HG02571 (cell line): Measurements from ENCODE around the gene CROCC.
"Not testable (repeated sequence)": the region's sequence is repeated elsewhere in the genome, so short reads cannot be mapped to it uniquely, and the experiment has no call there.

Source experiments
- ATAC-seq: cut with Tn5 transposase; IDR thresholded peaks from one replicate; pipeline ENCODE4 v1.9.1; 2021; ENCODE audit warnings: mild to moderate bottlenecking, moderate library complexity; ENCODE audit not compliant: unreplicated experiment

CROCC gene

DNA sequence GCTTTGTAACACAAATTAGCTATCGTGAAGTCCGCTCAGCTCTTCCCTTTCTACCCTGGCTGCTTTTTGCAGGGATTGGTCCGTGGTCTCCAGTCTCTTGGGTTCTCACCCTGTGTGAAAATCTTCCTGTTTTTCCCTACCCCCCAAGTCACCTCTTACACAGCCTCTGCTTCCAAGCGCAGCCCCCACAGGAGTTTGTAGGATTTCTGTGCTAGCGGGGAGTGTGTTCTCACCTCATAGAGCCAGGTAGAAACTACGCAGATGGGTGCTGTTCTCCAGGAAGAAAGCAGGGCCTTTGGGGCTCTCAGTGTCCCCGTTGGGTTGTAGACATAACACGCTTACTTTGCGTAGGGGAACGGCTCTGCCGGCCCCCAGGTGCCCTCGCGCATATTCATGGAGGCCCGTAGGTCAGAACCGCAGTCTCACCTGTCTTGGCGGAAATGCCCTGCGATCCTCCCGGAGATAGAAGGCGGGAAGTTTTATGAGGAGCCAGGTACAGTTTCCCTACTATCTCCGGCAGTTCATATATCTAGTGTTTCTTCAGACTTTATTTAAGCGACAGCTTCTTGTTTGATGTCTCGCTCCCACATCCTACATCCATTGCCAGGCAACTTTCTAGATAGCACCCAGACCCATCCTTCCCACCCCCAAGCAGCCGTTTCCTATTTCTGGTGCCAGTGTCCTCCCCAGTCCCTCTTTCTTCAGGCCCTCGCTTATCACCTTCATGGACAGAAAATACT lies 25.2 kb upstream of the CROCC start:
- ATAC-seq = not testable (repeated sequence)

DNA sequence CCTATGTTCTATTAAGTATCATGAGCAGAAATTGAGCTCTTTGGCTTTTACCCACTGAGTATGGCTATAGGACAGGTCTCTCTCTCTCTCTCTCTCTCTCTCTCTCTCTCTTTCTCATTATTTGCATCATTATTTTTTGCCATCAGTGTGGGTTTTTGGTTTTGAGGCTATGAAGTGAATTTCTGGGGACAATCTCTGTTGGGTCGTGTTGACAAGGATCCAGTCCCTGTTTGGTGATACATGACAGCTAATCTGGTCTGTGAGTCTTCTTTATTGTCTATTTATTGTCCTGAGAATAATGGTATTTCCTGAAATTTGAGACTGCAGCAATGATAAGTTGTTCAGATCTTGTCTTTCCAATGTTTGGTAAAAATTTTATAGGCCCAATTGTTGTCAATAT lies 24.1 kb upstream of the CROCC start:
- ATAC-seq = not testable (repeated sequence)

DNA sequence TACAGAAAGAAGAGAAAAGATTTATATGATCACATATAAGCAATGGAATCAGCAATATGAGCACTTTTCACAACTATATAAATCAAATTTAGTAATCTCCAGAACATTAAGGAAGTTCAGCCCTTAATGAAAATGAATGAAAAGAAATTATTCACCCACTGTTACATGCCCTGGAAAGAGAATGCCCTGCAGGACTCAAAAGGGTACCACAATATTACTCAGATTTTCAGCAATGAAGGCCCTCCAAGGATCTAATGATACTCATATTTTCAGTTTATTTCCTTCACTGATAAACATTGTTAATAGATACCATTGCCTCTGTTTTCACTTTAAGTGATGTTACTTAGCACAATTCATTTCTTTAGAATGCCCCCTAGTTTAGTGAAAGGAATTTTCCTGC lies 23.4 kb upstream of the CROCC start:
- ATAC-seq = not testable (repeated sequence)

DNA sequence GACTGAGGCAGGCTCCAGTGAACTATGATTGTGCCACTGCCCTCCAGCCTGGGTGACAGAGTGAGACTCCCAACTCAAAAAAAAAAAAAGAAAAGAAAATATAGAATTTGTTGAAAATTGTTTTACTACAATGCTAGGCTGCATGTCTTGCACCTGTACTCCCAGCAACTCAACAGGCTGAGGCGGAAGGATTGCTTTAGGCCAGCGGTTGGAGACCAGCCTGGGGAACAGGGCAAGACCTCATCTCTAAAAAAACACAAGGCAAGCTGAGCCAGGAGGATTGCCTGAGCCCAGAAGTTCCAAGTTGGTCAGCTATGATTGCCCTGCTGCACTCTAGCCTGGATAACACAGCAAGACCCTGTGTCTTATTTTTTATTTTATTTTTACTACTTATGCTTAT lies 22.7 kb upstream of the CROCC start:
- ATAC-seq = not testable (repeated sequence)

DNA sequence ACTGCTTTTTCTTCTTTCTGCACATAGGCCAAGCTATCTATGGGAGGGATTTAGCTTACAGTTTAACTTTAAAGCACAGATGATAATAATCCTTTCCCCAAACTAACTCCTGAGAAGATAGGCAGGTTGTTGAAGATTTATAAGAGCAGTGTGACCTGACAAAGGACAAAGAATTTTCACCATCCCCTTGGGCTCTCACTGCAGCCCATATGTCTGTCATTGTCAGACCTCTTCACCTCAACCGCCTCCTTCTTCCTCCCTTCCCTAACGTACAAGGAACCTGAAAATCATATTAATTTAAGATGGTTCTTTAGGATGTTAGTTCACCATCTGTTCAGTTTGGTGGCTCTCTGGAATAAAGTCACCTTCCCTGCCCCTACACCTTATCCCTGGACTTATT lies 21.0 kb upstream of the CROCC start:
- no peak for ATAC-seq

DNA sequence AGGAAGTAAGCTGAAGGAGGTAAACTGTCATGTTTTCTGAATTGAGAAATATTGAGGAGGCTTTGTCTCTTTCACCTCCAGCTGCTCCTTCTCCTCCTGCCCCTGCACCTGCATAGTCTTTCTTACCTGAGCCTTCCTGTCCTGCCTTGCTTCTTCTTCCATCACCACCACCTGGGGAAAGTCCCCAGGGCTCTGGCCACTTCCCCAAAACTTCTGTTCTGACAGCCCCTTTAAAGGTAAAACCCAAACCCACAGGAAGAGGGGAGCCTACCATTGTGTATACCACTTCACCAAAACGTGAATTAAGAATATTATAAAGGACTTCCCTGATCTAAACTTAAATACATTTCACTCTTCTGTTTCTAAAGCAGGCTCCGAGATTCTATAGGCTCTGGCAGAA lies 20.4 kb upstream of the CROCC start:
- ATAC-seq = not testable (repeated sequence)

DNA sequence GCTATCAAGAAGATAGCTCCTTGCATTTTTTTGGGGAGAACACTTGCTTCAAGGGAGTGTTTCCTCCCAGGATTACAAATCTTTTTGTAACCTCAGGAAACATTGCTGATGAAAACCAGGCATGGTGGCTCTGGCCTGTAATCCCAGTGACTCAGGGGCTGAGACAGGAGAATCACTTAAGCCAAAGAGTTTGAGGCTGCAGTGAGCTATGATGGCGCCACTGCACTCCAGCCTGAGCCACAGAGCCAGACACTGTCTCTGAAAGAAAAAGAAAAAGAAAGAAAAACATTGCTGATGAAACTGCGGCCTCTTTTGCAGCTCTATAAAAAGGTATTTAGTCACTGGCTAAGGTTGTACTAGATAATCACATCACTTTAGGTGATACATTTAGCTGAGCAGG lies 18.7 kb upstream of the CROCC start:
- no peak for ATAC-seq

DNA sequence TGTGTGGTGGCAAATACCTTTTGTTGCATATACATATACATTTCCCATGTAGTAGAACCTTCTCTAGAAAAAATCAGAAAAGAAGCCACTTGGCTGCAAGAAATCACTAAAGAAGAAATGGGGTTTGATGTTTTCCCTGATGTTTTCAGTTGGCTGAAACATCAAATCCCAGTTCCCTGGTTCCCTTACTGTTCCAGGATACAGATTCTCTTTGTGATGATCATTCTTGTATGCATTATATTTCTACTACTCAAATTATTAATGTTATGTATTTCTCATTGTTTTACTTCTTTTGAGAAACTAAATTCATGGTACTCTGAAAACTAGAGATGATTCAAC lies 18.3 kb upstream of the CROCC start:
- no peak for ATAC-seq

DNA sequence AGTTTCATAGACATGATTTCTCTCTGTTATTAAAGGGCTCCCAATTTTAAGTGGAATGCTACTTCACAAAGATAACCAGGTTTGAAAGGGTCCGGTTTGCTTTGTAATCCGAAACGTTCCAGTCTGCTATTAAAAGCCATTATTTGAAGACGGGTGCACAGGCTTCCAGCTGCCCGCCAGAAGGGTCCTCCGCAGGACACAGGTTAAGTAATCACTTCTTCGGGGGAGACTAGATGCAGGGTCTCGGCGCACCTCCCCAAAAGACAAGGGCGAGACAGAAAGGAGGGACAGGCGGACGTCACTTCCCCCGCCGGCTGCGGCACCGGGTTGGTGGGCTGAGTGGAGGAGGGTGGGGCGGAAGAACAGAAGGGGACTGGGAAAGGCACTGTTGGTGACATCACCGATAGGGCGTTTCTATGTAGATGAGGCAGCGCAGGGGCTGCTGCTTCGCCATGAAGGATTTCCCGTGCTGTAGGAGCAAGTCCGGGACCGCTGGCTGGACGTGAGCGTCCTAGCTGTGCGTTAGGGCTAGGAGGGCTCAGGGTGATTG lies 17.1 kb upstream of the CROCC start:
- peak; percentile 94 for ATAC-seq

DNA sequence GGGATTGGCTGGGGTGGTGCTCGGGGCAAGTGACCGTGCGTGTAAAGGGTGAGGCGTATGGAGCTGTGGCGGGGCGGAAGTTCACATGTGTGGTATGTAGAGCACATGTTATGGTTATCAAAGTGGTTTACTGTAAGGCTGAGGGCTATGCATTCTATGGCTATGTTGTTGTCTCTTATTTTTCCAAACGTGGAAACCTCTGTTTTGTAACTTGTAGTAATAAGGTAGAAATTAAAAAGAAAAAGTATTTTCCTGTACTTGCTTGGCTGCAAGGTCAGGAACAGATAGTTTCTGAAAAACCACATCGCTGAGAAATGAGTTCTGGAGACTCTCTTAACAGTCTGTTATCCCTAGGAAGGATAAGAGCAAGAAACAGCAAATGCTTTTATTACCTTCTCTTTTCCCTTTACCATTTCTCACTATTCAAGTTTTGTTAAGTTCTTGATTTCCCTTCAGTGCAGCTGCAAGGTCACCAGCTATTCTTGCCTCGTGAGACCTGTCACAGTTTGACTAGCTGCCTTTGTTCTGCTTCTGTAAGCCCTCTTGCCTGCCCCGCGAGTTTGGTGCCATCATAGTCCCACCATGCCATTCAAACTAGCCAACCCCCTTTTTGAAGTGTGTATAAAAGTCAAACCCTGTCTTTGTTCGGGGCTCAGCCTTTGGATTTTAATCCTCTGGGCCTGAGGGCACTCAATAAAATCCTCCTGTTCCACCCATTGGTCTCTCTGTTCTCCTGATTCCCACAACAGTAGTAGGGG lies 16.4 kb upstream of the CROCC start:
- ATAC-seq = peak; percentile 71

DNA sequence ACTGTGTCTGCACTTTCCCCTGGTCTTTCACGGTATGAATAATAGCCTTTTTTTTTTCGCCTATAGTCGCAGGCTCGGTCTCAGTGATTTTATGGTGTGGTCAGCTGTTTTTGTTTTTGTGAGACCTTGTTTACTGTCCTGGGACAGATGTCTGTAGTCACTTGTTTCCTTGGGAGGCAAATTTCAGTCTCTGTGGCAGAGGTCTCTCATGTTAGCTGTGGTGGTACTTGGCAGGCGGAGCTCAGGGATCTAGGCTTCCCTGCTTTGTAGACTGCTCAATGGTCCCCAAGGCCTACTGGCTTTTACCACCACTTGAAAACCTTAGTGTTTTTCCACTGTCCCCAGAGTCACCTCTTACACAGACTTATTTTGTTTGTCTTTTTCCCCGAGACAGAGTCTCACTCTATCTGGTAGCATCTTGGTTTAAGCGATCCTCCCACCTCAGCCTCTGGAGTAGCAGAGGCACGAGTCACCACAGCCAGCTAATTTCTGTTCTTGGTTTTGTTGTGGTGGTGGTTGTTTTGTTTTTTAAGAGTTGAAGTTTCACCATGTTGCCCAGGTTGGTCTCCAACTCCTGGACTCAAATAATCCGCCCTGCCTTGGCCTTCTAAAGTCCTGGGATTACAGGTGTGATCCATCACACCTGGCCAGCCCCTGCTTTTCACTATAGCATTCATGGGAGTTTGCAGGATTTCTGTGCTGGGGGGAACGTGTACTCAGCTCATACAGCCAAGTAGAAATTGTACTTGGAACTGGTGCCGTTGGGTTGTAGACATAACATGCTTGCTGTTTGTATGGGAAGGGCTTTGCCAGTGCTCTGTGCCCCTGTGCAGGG lies 15.6 kb upstream of the CROCC start:
- ATAC-seq = no peak

DNA sequence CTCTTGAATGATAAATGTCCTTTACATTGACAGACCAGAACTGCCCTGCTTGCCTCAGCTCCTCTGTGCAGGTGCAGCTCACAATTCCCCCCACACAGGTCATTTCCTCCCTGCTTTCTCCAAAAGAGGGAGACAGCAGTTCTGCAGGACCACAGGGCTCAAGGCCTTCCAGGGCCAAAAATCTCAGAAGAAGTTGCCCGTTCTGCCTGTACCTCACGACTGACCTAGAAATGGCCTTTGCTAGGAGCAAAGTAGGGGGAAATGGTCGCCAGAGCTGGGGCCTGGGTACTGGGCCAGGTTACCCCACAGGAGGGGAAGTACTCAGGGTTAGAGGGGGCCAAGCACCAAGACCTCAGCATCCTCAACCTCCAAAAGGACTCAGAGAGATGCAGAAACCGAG lies 14.9 kb upstream of the CROCC start:
- no peak for ATAC-seq

DNA sequence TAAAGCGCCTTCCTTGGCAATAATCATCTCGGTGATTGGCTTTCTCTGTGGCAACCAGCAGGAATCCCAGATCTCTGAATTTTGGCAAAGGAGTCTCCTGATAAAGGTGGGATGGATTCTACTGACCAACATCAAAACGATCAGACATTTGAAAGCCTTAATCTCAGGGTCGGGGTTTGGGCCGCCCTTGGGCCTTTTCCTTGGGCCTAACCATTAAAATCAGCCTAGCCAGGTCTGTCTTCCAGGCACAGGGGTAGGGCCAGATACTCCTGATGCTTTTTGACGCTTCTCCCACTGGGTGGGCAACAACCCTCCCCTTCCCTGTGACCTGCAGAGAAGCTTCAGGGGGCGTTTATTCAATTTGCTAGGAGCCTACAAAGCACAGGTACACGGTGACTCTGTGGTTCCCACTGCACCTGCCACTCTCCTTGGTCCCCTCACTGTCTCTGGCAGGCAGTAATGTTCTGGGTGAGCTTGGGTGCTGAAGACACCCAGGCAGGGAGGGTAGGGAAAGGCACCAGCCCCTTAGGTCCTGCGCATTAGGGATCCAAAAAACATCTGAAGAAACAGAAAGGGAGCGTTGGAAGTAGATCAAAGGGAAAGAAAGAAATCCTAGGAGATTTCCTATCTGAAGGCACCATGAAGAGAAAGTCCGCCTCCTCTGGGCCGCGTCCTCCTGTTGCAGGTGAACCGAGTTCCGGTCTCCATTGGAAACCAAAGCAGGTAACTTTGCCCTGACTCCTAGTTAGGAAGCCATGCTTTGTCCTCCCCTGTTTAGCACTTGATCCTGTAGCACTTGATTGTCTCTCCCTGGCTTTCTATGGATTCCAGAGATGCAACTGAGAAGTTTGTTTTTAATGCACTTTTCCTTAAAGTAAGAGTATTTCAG lies 13.6 kb upstream of the CROCC start:
- ATAC-seq = no peak

DNA sequence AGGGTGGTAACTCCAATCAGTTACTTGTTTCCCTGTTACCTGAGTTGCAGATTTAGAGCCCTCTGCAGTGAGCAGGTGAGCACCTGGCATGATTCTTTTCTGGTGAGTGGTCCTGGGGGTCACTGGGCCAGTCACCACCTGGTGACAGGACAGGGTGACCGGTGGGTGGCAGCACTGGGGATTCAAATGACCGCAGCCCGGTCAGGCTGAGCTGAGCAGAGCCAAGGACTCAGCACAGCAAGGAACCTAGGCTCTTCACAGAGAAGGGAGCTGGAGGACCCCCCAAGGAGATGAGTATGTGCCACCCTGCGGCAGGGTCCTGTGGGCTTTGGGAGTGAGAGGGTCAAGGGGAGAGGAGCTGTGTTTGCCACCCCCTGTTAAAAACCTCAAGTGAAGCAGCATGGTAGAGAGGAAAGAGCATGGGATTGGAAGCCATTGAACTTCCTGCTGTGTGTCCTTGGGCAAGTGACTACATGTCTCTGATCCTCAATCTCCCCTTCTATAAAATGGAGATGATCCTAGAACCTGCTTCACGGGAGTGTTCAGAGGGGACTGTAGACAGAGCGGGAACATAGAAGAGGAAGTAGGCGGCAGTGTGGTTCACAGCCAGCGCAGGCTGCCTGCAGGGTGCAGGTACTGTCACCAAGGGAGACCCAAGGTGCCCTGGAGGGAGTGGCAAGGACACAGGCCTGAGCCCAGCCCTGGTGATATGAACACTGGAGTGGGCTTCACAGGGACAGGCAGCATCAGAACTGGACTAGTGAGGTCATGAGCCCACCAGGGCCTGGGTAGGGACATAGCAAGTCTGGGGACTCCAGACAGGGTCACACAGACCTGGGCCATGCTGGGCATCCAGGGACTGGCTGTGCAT lies 9.6 kb upstream of the CROCC start:
- not testable (repeated sequence) for ATAC-seq

DNA sequence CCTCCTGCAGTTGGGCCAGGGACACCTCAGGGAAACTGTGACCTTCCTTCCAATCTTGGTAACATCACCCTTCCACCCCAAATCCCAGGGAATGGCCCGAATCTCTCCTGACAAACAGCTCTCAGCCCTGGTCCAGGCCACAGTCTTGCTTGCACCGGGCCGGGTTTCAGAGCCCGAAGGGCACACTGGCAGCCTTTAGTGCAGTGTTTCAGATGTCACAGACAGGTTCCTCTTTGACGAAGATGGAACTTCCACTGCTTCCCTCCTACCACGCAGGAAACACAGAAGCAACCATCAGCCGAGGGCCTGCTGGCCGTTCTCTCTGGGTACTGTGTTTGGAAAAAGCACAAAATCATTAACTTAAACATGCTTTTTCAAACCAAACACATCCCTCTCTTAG lies 9.0 kb upstream of the CROCC start:
- ATAC-seq = not testable (repeated sequence)

DNA sequence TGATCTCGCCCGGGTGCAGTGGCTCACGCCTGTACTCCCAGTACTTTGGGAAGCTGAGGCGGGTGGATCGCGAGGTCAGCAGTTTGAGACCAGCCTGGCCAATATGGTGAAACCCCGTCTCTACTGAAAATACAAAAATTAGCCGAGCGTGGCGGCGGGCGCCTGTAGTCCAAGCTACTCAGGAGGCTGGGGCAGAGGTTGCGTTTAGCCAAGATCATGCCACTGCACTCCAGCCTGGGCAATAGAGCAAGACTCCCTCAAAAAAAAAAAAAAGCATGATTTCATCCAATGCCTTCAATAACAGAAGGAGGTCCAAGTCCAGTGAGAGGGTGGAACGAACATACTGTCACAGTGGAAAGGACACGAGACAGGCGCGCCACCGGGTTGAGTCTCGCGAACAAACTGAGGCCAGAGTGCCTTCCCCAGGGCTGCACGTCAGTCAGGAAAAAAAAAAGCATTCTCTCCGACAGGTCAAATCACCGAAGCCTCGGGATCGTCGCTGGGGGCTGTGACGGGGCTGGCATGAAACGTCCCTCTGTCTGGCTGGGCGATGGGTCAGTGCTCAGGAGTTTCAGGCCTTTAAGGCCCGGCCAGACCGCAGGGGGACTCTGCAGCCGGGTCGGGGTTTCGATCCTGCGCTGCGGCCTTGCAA lies 8.4 kb upstream of the CROCC start:
- ATAC-seq = no peak

DNA sequence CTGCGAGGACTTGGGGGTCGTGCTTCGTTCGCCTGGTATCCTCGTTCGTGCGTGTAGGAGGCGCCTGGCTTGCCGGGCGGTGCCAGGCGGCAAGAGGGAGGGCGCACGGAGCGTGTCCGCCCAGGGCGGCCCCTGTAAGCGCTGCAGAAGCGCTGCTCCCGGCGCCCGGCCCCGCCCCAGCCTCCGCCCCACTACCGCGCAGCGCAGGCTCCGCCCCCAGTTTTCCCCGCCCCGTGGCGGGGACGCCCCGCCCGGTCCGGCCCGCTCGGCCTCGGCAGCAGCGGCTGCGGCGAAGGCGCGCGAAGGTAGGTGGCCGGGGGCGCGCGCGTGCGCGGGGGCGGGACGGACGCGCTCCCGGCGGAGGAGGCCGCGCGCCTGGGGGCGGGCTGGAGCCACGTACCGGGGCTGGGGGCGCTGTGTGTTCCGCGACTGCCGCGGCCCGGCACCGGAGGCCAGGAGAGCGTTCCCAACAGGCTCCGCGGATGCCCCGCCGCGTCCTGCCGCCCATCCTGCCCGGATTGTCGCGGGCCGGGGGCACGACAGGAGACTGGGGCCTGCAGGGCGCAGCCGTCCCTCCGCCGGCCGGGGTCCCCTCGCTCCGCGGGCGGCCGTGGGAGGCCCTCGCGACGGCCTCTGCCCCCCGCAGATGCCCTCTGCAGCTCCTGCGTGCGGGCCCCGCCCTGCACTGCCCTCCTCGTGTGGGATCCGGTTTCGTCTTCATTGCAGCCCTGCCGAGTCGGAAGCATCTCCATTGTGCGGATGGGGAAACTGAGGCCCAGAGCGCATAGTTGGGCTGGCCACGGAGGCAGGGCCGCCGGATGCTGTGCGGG lies 7.7 kb upstream of the CROCC start:
- ATAC-seq = peak; percentile 77
